ENCODE measurements around the gene KIF21A.

GRCh38 chr12:39341761-39342160 lies 101.2 kb downstream of the KIF21A start:
- no peak for TF ChIP-seq CTCF (conservative IDR thresholded peaks at IDR 0.05; ENCODE audit: low read depth, low read length)
- no peak for TF ChIP-seq EZH2 (IDR thresholded peaks at IDR 0.05; ENCODE audit: borderline replicate concordance, low read depth, low read length, poor library complexity, severe bottlenecking)
